Loucy (cell line): Measurements from ENCODE around the gene RSKR.

Experiments used
- CTCF ChIP-seq: fragments of 200-600 bp; sonication (generic); conservative IDR thresholded peaks from 2 replicates; pipeline ENCODE4 v1.5.1; 2014; ENCODE audit warnings: mild to moderate bottlenecking, antibody characterized with exemption, low read length
- EZH2phosphoT487 ChIP-seq: fragments of 200-600 bp; IDR thresholded peaks from 2 replicates; pipeline ENCODE4 v1.6.1; 2018; ENCODE audit warnings: antibody characterized with exemption, mild to moderate bottlenecking, moderate library complexity, borderline replicate concordance

- TF ChIP-seq CTCF (no peak), EZH2phosphoT487 (no peak)
Measured at GRCh38 chr17:28584434-28584833, 29.6 kb downstream of the RSKR start.
